Hepatocyte (in vitro differentiated cells): Measurements from ENCODE around the gene PAPPA. TPM values are rescaled to one million over a fixed set of nuclear protein-coding genes. Genes with fewer than 3 reads are reported as not detected.

Experiments
- DNase-seq: peaks from one replicate; pipeline ENCODE4 v3.0.0-alpha.2; 2016; ENCODE audit warnings: low spot score
- H2AFZ ChIP-seq: fragments of 200-600 bp; sonication (generic); 2 replicates; pipeline ENCODE4 v1.6.0; 2016; ENCODE audit warnings: antibody characterized with exemption, mild to moderate bottlenecking
- H3K27ac ChIP-seq: fragments of 200-600 bp; sonication (generic); 2 replicates; pipeline ENCODE4 v1.5.1; 2016; ENCODE audit warnings: mild to moderate bottlenecking
- H3K27me3 ChIP-seq: fragments of 200-600 bp; sonication (generic); 2 replicates; pipeline ENCODE4 v1.6.1; 2016
- H3K36me3 ChIP-seq: fragments of 200-600 bp; sonication (generic); replicated peaks from 2 replicates; pipeline ENCODE4 v1.5.1; 2016; ENCODE audit warnings: low read depth; ENCODE audit not compliant: insufficient read depth
- H3K4me1 ChIP-seq: fragments of 200-600 bp; sonication (generic); 2 replicates; pipeline ENCODE4 v1.5.1; 2016; ENCODE audit warnings: mild to moderate bottlenecking, moderate library complexity; ENCODE audit not compliant: insufficient read depth
- H3K4me2 ChIP-seq: fragments of 200-600 bp; sonication (generic); 2 replicates; pipeline ENCODE4 v1.6.0; 2016
- H3K4me3 ChIP-seq: fragments of 200-600 bp; sonication (generic); 2 replicates; pipeline ENCODE4 v1.5.1; 2016; ENCODE audit warnings: mild to moderate bottlenecking
- H3K79me2 ChIP-seq: fragments of 200-600 bp; sonication (generic); 2 replicates; pipeline ENCODE4 v1.6.0; 2017; ENCODE audit warnings: mild to moderate bottlenecking
- H3K9me2 ChIP-seq: fragments of 200-600 bp; sonication (generic); replicated peaks from 2 replicates; pipeline ENCODE4 v1.6.0; 2017; ENCODE audit warnings: mild to moderate bottlenecking; ENCODE audit not compliant: insufficient read depth
- H3K9me3 ChIP-seq: fragments of 200-600 bp; sonication (generic); 2 replicates; pipeline ENCODE4 v1.5.1; 2016; ENCODE audit warnings: low read depth, mild to moderate bottlenecking
- H4K20me1 ChIP-seq: fragments of 200-600 bp; sonication (generic); 2 replicates; pipeline ENCODE4 v1.6.0; 2016; ENCODE audit warnings: mild to moderate bottlenecking; ENCODE audit not compliant: insufficient read depth, poor library complexity, severe bottlenecking
- EZH2 ChIP-seq: fragments of 200-600 bp; sonication (generic); IDR thresholded peaks from 2 replicates; pipeline ENCODE4 v1.6.1; 2016; ENCODE audit warnings: antibody characterized with exemption, mild to moderate bottlenecking, borderline replicate concordance
- EZH2phosphoT487 ChIP-seq: fragments of 200-600 bp; sonication (generic); IDR thresholded peaks from one replicate; pipeline ENCODE4 v1.6.1; 2018; ENCODE audit warnings: antibody characterized with exemption, mild to moderate bottlenecking, low read depth, moderate library complexity; ENCODE audit not compliant: unreplicated experiment, severe bottlenecking
- WGBS: methylation state at CpG from one replicate; pipeline ENCODE4 v1.1.6; 2016; ENCODE audit warnings: low lambda C conversion rate; ENCODE audit errors: missing lambda C conversion rate; 5-methylcytosine and 5-hydroxymethylcytosine counted together
- polyA plus RNA-seq: library from polyadenylated mRNA; unstranded; fragments of >200 nt; fragmentation: Nextera tagmentation; extraction: Ambion mirVana; gene quantifications from 2 replicates; pipeline ENCODE4 v1.2.1, GENCODE V29; 2016
- total RNA-seq: library from RNA; depleted of rRNA; stranded (reverse); fragments of >200 nt; gene quantifications from 2 replicates; pipeline ENCODE4 v1.2.3, GENCODE V29; 2014
- TF ChIP-seq, protein P1 (sequence below): fragments of 200-600 bp; sonication (generic); IDR thresholded peaks from 2 replicates; pipeline ENCODE4 v1.5.1; 2016; ENCODE audit warnings: antibody characterized with exemption, mild to moderate bottlenecking; ENCODE audit not compliant: poor library complexity

The PAPPA gene
- total and polyA plus RNA-seq, 2 experiments from 2014 or later, result 2.8 to 12.3 TPM

- H3K4me3 ChIP-seq, result no peak overlapping the region
- H3K9me3 ChIP-seq, result no peaks in the 10 kb centered on the region
- peaks cover 3% of the 10 kb centered on the region for H3K4me1 ChIP-seq
- H3K4me2 ChIP-seq, result no peak overlapping the region
- TF ChIP-seq EZH2phosphoT487, result no peak
- no peak for TF ChIP-seq EZH2
- TF ChIP-seq, protein P1, sequence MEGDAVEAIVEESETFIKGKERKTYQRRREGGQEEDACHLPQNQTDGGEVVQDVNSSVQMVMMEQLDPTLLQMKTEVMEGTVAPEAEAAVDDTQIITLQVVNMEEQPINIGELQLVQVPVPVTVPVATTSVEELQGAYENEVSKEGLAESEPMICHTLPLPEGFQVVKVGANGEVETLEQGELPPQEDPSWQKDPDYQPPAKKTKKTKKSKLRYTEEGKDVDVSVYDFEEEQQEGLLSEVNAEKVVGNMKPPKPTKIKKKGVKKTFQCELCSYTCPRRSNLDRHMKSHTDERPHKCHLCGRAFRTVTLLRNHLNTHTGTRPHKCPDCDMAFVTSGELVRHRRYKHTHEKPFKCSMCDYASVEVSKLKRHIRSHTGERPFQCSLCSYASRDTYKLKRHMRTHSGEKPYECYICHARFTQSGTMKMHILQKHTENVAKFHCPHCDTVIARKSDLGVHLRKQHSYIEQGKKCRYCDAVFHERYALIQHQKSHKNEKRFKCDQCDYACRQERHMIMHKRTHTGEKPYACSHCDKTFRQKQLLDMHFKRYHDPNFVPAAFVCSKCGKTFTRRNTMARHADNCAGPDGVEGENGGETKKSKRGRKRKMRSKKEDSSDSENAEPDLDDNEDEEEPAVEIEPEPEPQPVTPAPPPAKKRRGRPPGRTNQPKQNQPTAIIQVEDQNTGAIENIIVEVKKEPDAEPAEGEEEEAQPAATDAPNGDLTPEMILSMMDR, result no peak
- H3K79me2 ChIP-seq, result no peaks in the 10 kb centered on the region
- H3K27ac ChIP-seq, result no peak overlapping the region
- DNase-seq, result no peak
- H3K9me2 ChIP-seq, result no peaks in the 10 kb centered on the region
- no peaks in the 10 kb centered on the region for H4K20me1 ChIP-seq
- no peak overlapping the region for H2AFZ ChIP-seq
- H3K27me3 ChIP-seq, result no peaks in the 10 kb centered on the region
- H3K36me3 ChIP-seq, result no peaks in the 10 kb centered on the region
- WGBS, result 65% methylated on average over 2 of the region's 2 CpGs
Measured at GRCh38 chr9:116417464-116417863, 263.9 kb downstream of the PAPPA start.

- Histone ChIP-seq H3K4me2 (no peak overlapping the region), H3K4me1 (peaks cover 3% of the 10 kb centered on the region)
- no peak for TF ChIP-seq EZH2
- TF ChIP-seq, protein P1, result no peak
- no peak for TF ChIP-seq EZH2phosphoT487
Measured at GRCh38 chr9:116419181-116419580, 265.6 kb downstream of the PAPPA start.

GRCh38 chr9:116420993-116421538 is 267.5 kb downstream of the PAPPA start:
- no peaks in the 10 kb centered on the region for H3K9me3 ChIP-seq
- TF ChIP-seq, protein P1, result no peak
- TF ChIP-seq EZH2phosphoT487, result no peak
- no peak for TF ChIP-seq EZH2
- H3K27ac ChIP-seq, result no peak overlapping the region
- no peaks in the 10 kb centered on the region for H4K20me1 ChIP-seq
- H3K4me2 ChIP-seq, result no peak overlapping the region
- no peak overlapping the region for H3K4me3 ChIP-seq
- WGBS, result 94% methylated on average over 1 of the region's 1 CpG
- peaks cover 3% of the 10 kb centered on the region for H3K4me1 ChIP-seq
- no peaks in the 10 kb centered on the region for H3K79me2 ChIP-seq
- no peaks in the 10 kb centered on the region for H3K36me3 ChIP-seq
- H2AFZ ChIP-seq, result no peak overlapping the region
- DNase-seq, result no peak
- H3K27me3 ChIP-seq, result no peaks in the 10 kb centered on the region
- H3K9me2 ChIP-seq, result no peaks in the 10 kb centered on the region

More at GRCh38 chr9:116419181-116419580, 265.6 kb downstream of the PAPPA start:
- H3K36me3 ChIP-seq, result no peaks in the 10 kb centered on the region
- no peaks in the 10 kb centered on the region for H4K20me1 ChIP-seq
- no peaks in the 10 kb centered on the region for H3K9me2 ChIP-seq
- DNase-seq, result no peak
- no peak overlapping the region for H2AFZ ChIP-seq
- H3K27ac ChIP-seq, result no peak overlapping the region
- no peak overlapping the region for H3K4me3 ChIP-seq
- no peaks in the 10 kb centered on the region for H3K79me2 ChIP-seq
- no peaks in the 10 kb centered on the region for H3K27me3 ChIP-seq
- 61% methylated on average over 3 of the region's 3 CpGs for WGBS
- H3K9me3 ChIP-seq, result no peaks in the 10 kb centered on the region
